Measurements from ENCODE around the gene CLCN2.

Gene CLCN2

GRCh38 chr3:184360070-184360928, 1.1 kb downstream of the CLCN2 start:
- no peak for DNase-seq (ENCODE audit: low read depth)

DNA sequence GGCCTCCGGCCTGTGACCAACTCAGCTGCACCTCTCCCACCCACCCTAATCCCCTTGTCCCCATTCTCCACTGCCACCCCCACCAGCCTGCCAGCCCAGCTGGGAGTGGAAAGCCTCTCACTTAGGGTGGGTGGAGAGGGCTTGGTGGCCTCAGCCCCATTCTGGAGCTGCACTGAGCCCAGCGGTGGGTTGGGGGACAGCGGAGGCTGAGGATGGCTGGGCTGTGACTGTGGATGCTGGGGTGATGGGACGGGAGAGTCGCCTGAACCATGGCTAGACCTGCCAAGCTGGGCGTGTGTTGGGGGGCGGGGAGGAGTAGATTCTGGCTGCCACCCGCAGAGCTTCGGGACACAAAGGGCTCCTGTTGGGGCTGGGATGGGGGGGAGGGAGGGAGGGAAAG, 1.8 kb downstream of the CLCN2 start:
- no peak for DNase-seq (ENCODE audit: low read depth)

DNA sequence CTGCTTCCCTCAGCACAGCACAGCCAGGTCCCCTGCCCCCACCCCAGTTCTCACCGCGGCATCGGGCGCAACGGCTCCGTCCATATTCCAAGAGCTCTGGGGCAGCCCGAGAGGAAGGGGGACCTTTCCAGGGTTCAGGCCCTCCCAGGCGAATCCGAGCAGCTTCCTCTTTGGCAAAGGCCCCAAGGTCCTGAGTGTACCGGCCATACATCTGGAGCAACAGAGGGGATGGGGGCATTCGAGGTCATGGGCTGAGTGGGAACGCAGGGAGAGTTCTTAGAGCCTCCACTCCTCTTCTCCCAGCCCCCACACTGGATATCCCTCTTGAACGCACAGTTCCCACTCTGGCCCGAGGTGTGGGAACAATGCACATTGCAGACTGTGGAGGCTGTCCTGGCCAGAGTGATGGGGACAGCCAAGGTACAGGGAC, 2.5 kb downstream of the CLCN2 start:
- no peak for DNase-seq (ENCODE audit: low read depth)

DNA sequence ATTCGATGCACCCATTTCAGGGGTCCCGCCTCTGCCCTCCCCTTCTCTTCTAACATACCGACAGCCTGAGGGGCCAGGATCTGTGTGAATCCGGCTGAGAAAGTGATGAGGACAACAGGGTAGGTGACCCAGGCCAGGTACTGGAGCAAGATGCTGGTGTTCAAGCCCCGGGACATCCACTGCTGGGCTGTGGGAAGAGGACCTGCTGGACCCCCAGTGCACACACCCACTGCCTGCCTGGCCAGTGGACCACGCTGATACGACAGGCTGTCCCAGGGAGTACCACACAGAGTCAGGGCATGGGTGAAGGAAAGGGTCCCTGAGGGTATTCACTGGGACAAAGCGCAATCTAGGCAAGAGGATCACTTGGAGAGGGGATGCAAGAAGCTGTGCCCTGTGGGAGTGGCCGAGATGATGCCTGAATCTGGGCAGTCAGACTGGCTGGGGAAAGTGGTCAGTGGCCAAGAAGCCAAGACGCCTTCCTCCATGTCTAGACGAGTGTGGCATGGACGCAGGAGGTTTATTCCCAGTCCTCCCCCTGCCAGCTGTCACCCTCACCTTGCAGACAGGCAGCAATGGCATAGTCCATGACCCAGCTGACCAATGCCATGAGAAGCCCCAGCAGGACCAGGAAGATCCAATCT, 3.2 kb downstream of the CLCN2 start:
- no peak for DNase-seq (ENCODE audit: low read depth)

DNA sequence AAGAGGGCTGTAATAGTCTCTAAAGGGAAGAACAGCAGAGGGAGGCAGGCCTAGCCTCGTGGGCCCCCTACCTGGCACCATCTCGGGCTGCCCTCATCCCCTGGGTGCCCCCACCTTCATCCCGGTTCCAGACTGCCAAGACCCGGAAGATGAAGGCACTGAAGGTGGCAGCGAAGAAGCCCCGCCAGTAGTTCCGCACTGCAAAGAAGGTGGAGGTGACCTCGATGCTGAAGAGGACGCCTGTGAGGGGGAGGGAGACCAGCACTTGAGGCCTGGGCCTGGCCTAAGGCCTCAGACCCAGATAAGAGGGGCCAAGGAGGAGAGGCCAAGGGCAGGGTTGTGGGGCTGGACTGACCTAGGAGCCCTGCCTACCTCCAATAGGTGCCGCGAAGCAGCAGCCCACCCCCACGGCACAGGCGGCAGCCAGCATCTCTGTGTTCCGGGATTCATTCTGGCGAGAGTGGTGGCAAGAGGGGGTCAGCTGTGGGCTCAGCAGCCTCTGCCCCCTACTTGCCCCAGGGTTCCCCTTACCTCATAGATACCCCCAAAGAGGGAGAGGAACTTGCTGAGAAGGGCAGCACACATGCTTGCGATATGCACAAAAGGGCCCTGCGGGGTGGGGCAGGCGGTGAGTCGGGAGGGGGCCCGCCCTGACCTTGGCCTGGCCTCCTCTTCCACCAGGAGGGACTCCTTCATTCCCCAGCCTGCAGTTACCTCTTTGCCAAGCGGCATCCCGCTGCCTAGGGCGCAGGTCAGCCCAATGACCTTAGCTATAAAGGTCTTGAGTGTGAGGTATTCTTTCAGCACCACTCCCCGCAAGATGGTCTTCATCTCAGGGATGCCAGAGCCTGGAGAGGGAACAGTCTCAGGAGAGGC, 3.9 kb downstream of the CLCN2 start:
- DNase-seq (ENCODE audit: low read depth), result no peak

DNA sequence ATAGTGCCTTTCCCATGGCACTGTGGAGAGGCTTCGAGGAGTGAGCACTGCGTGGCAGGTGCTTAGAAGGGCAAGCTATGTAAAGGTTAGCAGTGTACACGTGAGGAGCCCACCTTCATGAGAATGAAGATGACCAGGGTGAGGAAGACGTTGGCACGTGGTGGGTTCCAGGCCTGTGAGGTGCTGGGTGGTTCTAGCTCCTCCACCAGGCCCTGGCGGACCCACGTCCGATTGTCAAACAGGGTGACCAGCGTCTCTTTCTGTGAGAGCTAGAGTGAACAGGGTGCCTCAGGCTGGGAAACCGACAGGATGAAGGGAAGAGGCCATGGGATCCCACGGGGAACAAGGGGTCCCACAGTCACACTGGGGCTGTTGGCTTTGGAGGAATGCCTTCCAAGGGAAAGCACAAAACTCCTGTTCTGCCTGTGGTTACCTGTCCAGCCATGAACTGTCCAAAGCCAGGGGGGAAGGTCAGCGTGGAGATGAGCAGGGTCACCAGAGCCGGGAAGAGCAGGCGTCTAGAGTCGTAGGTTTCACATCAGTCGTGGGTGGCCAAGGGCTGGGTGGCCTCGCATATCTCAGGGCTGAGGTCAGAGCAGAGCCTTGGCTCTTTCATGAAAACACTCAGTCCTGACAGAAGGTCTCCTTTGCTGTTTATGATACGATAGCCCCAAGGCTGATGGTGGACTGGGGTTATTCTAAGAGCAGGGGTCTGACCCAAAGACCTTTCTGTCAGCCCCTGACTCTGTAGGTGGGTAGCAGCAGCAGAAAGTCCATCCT, 6.0 kb downstream of the CLCN2 start:
- no peak for DNase-seq (ENCODE audit: low read depth)

DNA sequence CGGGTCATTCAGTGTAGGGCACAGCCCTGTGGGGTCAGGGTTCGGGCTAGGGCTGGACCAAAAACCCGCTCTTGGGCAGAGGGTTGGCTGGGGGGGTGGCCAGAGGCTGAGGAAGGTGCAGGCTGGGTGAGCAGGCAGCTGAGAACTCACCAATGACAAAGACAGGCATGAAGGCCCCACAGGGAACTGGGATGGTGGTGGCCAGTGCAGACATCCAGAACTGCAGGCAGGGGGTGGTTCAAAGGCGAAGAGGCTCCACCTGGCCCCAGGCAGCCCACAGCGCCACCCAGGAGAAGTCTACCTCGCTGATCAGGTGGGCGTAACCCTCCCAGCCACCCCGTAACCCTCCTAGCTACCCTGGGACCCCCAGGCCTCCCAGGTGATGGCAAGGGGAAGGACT, 6.7 kb downstream of the CLCN2 start:
- no peak for DNase-seq (ENCODE audit: low read depth)

GRCh38 chr3:184354121-184354728, 7.2 kb downstream of the CLCN2 start:
- DNase-seq (ENCODE audit: low read depth), result no peak

- DNase-seq (ENCODE audit: low read depth), result no peak
These were observed 7.9 kb downstream of the CLCN2 start for GRCh38 chr3:184353546-184353941.

- no peak for DNase-seq (ENCODE audit: low read depth)
These were observed 8.4 kb downstream of the CLCN2 start for GRCh38 chr3:184352897-184353545.

DNA sequence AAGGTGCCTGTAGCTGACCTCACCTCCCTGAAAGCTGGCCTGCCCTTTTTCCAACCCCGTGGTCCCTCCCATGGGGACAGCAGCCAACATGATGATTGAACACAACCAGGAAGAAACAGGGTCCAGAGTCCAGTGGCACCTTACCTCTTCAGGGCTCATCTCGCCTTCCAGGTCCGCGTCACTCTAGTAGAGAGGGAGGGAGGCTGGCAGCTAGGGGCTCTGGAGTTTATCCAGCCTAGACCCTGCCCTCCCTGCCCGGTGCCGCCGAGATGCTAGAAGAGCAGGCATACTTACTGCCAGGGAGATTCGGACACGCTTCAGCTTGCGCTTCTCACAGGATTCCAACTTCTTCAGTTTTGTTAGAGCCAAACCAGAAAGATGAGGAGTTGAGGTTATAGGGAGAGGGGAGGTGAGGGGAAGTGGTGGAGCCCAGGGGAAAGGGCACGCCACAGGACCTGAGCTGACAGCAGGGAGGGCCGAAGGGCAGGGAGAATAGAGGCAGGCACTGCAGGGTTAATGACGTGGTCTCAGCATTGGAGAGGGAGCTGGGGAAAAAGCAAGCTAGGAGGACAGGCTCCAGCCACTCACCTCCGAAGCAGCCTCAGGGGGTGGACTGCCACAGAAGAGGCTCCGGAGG, 9.1 kb downstream of the CLCN2 start:
- DNase-seq (ENCODE audit: low read depth), result no peak

DNA sequence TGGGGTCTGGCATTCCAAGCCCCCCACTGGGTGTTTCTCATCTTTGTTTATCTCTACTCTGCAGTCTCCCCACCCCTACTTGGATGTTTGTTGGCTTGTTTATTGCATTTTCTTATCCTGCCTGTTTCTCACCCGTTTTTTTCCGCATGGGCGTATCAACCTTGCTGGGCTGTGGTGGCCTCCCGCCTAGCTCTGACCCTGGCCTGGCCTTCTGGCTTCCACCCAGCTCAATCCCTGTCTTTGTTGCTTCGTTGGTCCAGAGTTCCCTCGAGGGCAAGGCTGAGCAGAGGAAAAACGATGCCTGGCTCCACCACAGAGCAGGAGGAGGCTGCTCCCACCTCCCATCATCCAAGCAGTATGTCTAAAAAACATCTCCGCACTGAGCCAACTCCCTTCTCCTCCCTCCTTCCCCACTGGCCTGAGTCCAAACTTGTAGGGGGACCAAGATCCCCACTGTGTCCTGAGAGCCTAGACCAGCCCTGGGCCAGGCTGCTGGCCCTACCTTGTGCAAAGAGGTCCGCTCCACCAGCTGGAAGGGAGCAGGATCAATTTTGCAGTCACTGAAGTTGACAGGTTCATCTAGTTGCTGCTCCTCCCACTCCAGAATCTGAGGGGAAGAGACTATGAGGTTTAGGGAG, 9.8 kb downstream of the CLCN2 start:
- DNase-seq (ENCODE audit: low read depth), result no peak

DNA sequence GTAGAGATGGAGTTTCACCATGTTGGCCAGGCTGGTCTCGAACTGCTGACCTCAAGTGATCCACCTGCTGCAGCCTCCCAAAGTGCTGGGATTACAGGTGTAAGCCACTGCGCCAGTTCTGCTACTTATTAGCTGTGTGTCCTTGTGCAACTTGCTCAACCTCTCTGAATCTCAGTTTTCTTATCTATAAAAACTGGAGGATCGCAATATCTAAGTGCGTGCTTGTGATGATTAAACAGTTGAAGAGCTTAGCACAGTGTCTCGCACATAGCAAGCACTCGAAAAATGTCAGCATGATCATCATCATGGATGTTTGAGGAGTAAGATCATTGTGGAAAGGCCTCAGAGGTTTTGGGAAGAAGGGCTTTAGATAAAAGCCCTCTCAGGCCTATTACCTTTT, 10.8 kb downstream of the CLCN2 start:
- DNase-seq (ENCODE audit: low read depth), result no peak

GRCh38 chr3:184349563-184350470, 11.6 kb downstream of the CLCN2 start:
- no peak for DNase-seq (ENCODE audit: low read depth)

GRCh38 chr3:184348057-184348382, 13.4 kb downstream of the CLCN2 start:
- DNase-seq (ENCODE audit: low read depth), result no peak

- no peak for DNase-seq (ENCODE audit: low read depth)
These were observed 13.9 kb downstream of the CLCN2 start for GRCh38 chr3:184347321-184348056.

DNA sequence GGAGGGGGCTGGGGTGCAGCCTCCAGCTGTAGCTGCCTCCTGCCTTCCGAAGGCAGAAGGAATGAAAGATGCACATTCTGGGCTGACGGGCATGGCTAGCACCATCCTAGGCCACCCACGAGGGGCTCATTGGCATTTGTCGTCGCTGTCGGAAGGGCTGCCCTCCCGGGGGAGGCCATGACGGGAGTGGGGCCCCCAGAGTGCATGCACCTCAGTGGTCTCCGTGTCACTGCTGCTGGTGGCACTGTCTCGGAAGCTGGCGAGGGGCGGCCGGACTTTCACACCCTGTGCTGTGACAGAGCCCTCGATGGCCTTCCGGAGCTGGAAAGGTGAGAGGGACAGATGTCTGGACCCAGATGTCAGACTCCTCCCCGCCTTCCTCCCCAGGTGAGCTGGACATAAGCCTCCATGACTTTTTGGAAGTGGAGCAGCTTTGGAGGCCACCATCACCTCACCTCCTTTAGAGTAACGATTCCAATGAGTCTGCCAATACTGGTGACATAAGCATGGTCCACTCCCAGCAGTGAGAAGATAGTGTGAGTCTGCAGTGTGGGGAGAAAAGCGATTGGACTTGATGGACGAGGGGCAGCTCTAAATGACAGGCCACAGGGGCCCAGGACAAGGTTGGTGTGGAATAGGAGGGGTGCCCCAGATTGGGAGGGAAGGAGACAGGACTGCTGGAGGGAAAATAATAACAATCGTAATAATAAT, 14.8 kb downstream of the CLCN2 start:
- DNase-seq (ENCODE audit: low read depth), result no peak

All from CMK (cell line).